Psoas muscle (tissue), 8 donors: Measurements from ENCODE around the gene MEMO1. TPM values are rescaled to one million over a fixed set of nuclear protein-coding genes. Genes with fewer than 3 reads are reported as not detected.
"Not testable (repeated sequence)": the region's sequence is repeated elsewhere in the genome, so short reads cannot be mapped to it uniquely, and the experiment has no call there.

Experiments
- ATAC-seq, 4 donors: fragments of 200-7000 bp; cut with Tn5 transposase; one replicate each; pipeline ENCODE4 v1.9.1; 2020; ENCODE audit warnings: moderate library complexity in 3 of 4, mild to moderate bottlenecking in 2 of 4
- DNase-seq, 2 donors: peaks; one replicate each; pipeline ENCODE4 v3.0.0-alpha.2; 2020
- H3K27ac ChIP-seq: fragments of 200-600 bp; one replicate; pipeline ENCODE4 v1.8.0; 2022
- H3K27me3 ChIP-seq, 3 donors: fragments of 200-600 bp in 1 of 3; one replicate each; pipeline versions ENCODE4 v1.6.1 to v1.8.0; 2013 to 2022; ENCODE audit warnings: low read length in 2 of 3, mild to moderate bottlenecking in 2 of 3, moderate library complexity in 1 of 3; ENCODE audit not compliant: insufficient read depth in 3 of 3
- H3K36me3 ChIP-seq, 2 donors: fragments of 200-600 bp in 1 of 2; one replicate each; pipeline versions ENCODE4 v1.6.1 to v1.8.0; 2013 to 2022; ENCODE audit warnings: low read depth in 1 of 2, mild to moderate bottlenecking in 1 of 2, moderate library complexity in 1 of 2; ENCODE audit not compliant: insufficient read depth in 1 of 2
- H3K4me1 ChIP-seq: fragments of 200-600 bp; one replicate; pipeline ENCODE4 v1.8.0; 2022
- H3K4me3 ChIP-seq: fragments of 200-600 bp; one replicate; pipeline ENCODE4 v1.8.0; 2022; ENCODE audit warnings: mild to moderate bottlenecking
- H3K9me3 ChIP-seq: fragments of 200-600 bp; one replicate; pipeline ENCODE4 v1.8.0; 2022
- CTCF ChIP-seq: fragments of 200-600 bp; IDR thresholded peaks from one replicate; pipeline ENCODE4 v1.8.0; 2022; ENCODE audit warnings: antibody characterized with exemption
- WGBS, 3 donors: extraction: QIAGEN DNeasy Blood & Tissue Kit; methylation state at CpG; one replicate each; pipeline versions ENCODE4 v1.1.6 to v1.1.7; 2013; 5-methylcytosine and 5-hydroxymethylcytosine counted together
- intact Hi-C, 2 donors: fragments of 100-400 bp; cut with DNase I; formaldehyde crosslinking; loops; one replicate each; pipeline versions ENCODE4 v1.11.0 to v1.14.2; 2022
- polyA plus RNA-seq, 3 donors: library from polyadenylated mRNA; stranded (reverse); fragments of 200-250 nt; gene quantifications; one replicate each; pipeline ENCODE4 v1.2.3, GENCODE V29; 2013
- total RNA-seq, 4 donors: library from RNA; stranded (reverse); fragmentation: NEBNext Ultra II Directional in 2 of 4; extraction: Animal tissue kit (Norgen Biotek cat#: 25700) in 2 of 4; gene quantifications; one replicate each; pipeline versions ENCODE4 v1.2.1 to v1.2.4, GENCODE V29; 2021 to 2023
- donor health status: healthy with polysubstance abuse.
- donor health status: DM: no; HTN: no; CAD: no; lungs with moderate emphysema.
- donor health status: Bipolar disorder and iron deficiency.
- donor health status: healthy.
- donor health status: DM: yes; HTN: yes; CAD: no.
- donor health status: DM: no; HTN: no; CAD: no.
- donor health status: DM: no; HTN: no; CAD: no.
- donor health status: DM: yes; HTN: yes; CAD: no.

Gene MEMO1
- total and polyA plus RNA-seq, 7 donors: 40.0 to 86.8 (median 56.0) TPM

GRCh38 chr2:31909661-31910060, 101.1 kb downstream of the MEMO1 start:
- intact Hi-C loops: no loop called here
- no peak for ATAC-seq
- H3K4me3 ChIP-seq: no peak overlapping the region

GRCh38 chr2:31907491-31907890, 103.3 kb downstream of the MEMO1 start:
- WGBS, 3 donors: 95 to 97% (median 96%) methylated on average over 6 of the region's 6 CpGs
- ATAC-seq: not testable (repeated sequence)

More at GRCh38 chr2:31909661-31910060, 101.1 kb downstream of the MEMO1 start:
- no peak overlapping the region for H3K27ac ChIP-seq
- no peaks in the 10 kb centered on the region for H3K27me3 ChIP-seq
- no peaks in the 10 kb centered on the region for H3K4me1 ChIP-seq
- no peak for DNase-seq
- H3K9me3 ChIP-seq: peaks cover 9% of the 10 kb centered on the region
- TF ChIP-seq CTCF: no peak
- peaks cover 0 to 33% of the 10 kb centered on the region in 2 donors for H3K36me3 ChIP-seq

GRCh38 chr2:31903109-31903780, 107.6 kb downstream of the MEMO1 start:
- Histone ChIP-seq H3K27me3 (no peaks in the 10 kb centered on the region), H3K9me3 (peaks cover 7% of the 10 kb centered on the region), H3K27ac (no peak overlapping the region), H3K4me3 (no peak overlapping the region), H3K4me1 (no peaks in the 10 kb centered on the region), H3K36me3 (peaks cover 0 to 48% of the 10 kb centered on the region in 2 donors)
- DNase-seq (no peak), ATAC-seq (no peak)
- 70 to 80% (median 79%) methylated on average over 4 of the region's 4 CpGs for WGBS, 3 donors
- intact Hi-C loops: no loop called here
- no peak for TF ChIP-seq CTCF

More at GRCh38 chr2:31907491-31907890, 103.3 kb downstream of the MEMO1 start:
- H3K27me3 ChIP-seq, H3K27ac ChIP-seq, intact Hi-C loops, H3K9me3 ChIP-seq, H3K4me1 ChIP-seq, H3K4me3 ChIP-seq, DNase-seq: not testable (repeated sequence)
- peaks cover 0 to 38% of the 10 kb centered on the region in 2 donors for H3K36me3 ChIP-seq

GRCh38 chr2:31901900-31902299, 108.9 kb downstream of the MEMO1 start:
- ATAC-seq (no peak), DNase-seq (no peak)
- Histone ChIP-seq H3K27ac (no peak overlapping the region), H3K4me1 (no peaks in the 10 kb centered on the region), H3K36me3 (peaks cover 0 to 49% of the 10 kb centered on the region in 2 donors), H3K9me3 (peaks cover 16% of the 10 kb centered on the region), H3K4me3 (no peak overlapping the region), H3K27me3 (no peaks in the 10 kb centered on the region)
- 97 to 100% (median 100%) methylated on average over 2 of the region's 2 CpGs for WGBS, 3 donors
- intact Hi-C loops: no loop called here
- no peak for TF ChIP-seq CTCF

GRCh38 chr2:31900156-31900555, 110.7 kb downstream of the MEMO1 start:
- Histone ChIP-seq H3K9me3 (peaks cover 22% of the 10 kb centered on the region), H3K36me3 (peaks cover 0 to 49% of the 10 kb centered on the region in 2 donors)
- intact Hi-C loops, H3K4me3 ChIP-seq, H3K27me3 ChIP-seq, H3K27ac ChIP-seq, H3K4me1 ChIP-seq, ATAC-seq, DNase-seq: not testable (repeated sequence)
- WGBS, 3 donors: 98% methylated on average over 2 of the region's 2 CpGs

- 96 to 98% (median 97%) methylated on average over 3 of the region's 3 CpGs for WGBS, 3 donors
- DNase-seq, H3K27me3 ChIP-seq, ATAC-seq, intact Hi-C loops, H3K4me3 ChIP-seq, H3K27ac ChIP-seq, H3K4me1 ChIP-seq: not testable (repeated sequence)
- Histone ChIP-seq H3K9me3 (peaks cover 22% of the 10 kb centered on the region), H3K36me3 (peaks cover 0 to 38% of the 10 kb centered on the region in 2 donors)
Observed at GRCh38 chr2:31898346-31898745, 112.5 kb downstream of the MEMO1 start.

- DNase-seq, H3K27me3 ChIP-seq, intact Hi-C loops, H3K4me1 ChIP-seq, H3K4me3 ChIP-seq, ATAC-seq, H3K27ac ChIP-seq: not testable (repeated sequence)
- peaks cover 0 to 34% of the 10 kb centered on the region in 2 donors for H3K36me3 ChIP-seq
- H3K9me3 ChIP-seq: peaks cover 22% of the 10 kb centered on the region
- 98 to 99% (median 98%) methylated on average over 4 of the region's 4 CpGs for WGBS, 3 donors
Observed at GRCh38 chr2:31897340-31897739, 113.5 kb downstream of the MEMO1 start.
